SK-N-MC (cell line): ENCODE measurements around the gene CD28.

Experiments used
- EZH2 ChIP-seq: fragments of 200-600 bp; sonication (generic); IDR thresholded peaks from one replicate; pipeline ENCODE4 v1.6.1; 2017; ENCODE audit warnings: antibody characterized with exemption
- FOXP2 ChIP-seq: optimal IDR thresholded peaks from 2 replicates; pipeline ENCODE3; 2011; ENCODE audit warnings: mild to moderate bottlenecking, moderate library complexity; ENCODE audit not compliant: insufficient read depth; ENCODE audit errors: extremely low read length, control extremely low read depth
- POLR2AphosphoS5 ChIP-seq: IDR thresholded peaks from 2 replicates; pipeline ENCODE4 v1.6.1; 2012; ENCODE audit warnings: mild to moderate bottlenecking, low read depth, low read length, borderline replicate concordance

DNA sequence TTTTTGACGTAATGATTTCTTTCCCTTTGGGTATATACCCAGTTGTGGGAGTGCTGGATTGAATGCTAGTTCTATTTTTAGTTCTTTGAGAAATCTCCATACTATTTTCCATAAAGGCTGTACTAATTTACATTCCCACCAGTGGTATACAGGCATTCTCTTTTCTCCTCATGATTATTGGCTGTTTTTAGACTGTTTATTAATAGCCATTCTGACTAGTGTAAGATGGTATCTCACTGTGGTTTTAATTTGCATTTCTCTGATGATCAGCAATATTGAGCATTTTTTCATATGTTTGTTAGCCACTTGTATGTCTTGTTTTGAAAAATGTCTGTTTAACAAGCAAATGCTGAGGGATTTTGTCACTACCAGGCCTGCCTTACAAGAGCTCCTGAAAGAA, 9.2 kb upstream of the CD28 start:
- TF ChIP-seq EZH2 (no peak), POLR2AphosphoS5 (no peak), FOXP2 (no peak)
